HG03442 (cell line): ENCODE results near the gene IGFBP6.
"Not testable (repeated sequence)": the region's sequence is repeated elsewhere in the genome, so short reads cannot be mapped to it uniquely, and the experiment has no call there.

Experiments used
- ATAC-seq: cut with Tn5 transposase; IDR thresholded peaks from one replicate; pipeline ENCODE4 v1.9.1; 2021; ENCODE audit warnings: mild to moderate bottlenecking, moderate library complexity; ENCODE audit not compliant: unreplicated experiment

IGFBP6 gene

DNA sequence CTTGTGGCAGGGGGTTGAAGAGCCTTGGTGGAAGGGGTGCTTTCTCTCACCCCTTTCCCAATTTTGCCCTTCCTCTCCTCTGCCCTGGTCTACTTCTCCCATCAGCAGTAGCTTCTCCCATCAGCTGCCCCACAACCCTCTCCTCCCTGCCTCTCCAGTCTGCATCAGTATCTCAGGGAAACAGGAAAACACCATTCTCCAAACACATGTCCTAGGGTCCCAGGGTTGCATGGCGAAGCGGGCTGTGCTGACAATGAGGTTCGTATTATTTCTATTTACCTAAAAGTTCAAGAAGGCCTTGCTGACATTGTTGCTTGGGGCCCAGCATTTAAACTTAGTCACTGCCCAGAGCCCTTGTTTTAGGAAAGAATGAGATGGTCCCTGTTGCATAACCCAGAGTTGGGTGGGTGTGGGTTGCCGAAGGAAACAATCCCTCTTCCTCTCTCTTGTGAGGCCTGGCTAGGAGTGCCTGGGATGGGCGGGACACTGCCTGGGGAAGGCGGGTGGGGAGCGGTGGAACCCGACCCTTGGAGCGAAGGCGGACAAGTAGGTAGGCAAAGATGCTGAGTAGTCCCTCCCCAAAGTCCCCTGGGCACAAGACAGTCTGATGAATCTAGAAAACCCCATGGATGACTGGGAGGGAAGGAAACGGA lies 1.3 kb upstream of the IGFBP6 start:
- no peak for ATAC-seq

DNA sequence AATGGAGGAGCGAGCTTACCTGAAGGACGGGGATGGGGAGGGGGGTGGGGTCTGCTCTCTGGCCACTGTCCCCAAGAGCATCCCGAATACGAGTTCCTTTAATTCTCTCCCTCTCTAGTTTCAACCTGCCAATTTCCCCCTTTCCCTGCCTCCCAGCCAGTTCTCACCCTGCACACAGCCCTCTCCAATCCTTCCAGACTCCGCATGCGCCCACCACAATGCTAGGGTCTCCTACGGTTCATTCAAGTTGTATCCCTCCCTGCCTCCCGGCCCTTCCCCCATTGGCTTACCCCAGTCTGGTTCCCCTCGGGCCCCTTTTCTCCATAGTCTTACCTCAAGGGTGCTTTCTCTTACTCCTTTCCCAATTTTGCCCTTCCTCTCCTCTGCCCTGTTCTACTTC lies 708 bp upstream of the IGFBP6 start:
- no peak for ATAC-seq

DNA sequence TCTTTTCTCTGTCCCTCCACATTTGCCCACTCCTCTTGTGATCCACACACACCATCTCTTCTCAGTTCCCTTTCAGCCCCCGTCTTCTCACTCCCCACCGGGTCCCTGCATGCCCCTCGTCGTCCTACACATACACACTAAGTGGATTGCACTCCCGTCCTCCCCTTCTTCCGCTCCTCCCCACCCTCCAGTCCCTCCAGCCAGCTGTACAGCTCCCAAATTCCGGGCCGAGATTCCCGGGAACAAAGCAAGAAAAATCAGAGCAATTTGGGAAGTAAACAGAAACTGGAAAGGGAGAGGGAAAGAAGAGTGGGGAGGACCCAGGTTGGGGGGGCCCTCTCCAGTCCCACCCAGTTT lies 282 bp upstream of the IGFBP6 start:
- no peak for ATAC-seq

DNA sequence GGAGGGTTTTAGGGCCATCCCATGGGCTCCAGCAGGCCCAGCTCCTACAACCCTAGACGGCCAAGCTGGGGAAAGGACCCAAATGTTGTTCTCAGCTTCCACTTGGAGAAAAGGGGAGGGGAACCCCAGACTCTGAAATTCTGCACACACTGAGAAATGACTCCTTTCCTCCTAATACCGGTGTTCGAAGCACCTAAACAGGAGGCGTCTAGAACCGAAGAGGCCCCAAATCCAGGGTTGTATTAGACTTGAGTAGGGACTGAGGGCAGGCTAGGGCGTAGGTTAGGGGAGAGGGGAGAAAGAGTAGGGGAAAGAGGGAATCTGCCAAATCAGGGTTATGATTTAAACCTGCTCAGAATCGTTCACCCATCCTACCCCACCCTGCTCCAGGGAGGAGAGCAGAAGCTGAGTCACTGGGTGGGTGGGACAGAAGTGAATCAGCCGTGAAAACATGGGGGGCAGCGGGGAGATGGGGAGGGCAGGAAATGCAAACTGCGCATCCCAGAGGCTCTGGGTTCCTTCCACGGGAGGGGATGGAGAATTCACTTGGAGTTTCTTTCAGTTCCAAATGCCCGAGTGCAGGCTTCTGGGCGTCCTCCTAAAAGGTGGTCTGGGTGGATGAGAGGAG lies 1.0 kb downstream of the IGFBP6 start:
- ATAC-seq, result no peak

DNA sequence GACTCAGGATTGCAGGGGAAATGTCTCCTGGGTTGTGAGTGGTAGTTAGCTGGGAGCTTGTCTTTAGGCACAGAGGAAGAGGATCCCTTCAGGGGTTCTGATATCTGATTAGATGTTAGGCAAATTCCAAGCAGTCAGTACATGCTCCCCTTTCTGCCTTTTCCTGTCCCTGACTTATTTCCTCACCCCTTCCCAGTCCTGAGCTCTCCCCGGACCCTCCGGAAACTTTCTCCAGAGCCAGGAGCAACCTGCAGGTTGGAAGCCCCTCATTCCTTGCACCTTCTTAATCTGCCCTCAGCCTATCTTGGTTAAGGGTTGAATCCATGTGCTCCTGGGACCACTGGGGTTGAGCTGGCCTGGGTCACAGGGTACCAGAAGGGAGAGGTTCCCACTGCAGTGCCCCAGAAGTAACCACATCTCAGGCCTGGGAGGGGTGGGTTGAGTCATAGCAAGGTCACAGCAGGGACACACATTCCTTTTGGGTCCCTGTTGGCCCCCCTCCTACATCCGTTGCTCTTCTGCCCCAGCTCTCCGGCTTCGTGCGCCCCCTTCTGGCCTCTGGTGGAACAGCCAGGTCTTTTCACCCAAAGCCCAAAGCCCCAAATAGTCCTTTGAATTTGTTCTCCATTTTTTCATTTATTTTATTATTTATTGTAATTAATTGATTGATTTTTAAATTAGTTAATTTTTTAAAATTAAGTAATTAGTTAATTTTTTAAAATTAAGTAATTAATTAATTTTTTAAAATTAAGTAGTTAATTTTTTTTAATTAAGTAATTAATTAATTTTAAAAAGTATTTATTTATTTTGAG lies 1.8 kb downstream of the IGFBP6 start:
- no peak for ATAC-seq

DNA sequence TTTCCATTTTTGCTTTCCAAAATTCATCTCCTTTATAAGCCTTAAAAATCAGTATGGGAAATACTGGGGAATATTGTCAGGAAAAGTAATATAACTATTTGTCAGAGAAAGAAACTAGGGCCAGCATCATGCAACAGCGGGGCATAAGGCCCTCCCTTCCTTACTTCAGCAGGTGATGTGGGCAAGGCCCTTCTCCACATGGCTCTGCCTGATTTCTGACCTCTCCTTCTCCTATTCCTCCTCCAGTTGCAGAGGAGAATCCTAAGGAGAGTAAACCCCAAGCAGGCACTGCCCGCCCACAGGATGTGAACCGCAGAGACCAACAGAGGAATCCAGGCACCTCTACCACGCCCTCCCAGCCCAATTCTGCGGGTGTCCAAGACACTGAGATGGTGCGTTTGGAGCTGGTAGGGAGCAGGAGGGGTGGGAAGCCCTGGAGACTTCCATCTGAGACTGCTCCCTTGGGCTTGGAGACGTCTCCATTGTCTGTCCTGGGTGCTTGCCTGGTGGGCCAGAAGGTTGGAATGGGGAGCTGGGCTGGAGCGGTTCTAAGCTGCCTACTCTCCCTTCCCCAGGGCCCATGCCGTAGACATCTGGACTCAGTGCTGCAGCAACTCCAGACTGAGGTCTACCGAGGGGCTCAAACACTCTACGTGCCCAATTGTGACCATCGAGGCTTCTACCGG lies 3.1 kb downstream of the IGFBP6 start:
- no peak for ATAC-seq

DNA sequence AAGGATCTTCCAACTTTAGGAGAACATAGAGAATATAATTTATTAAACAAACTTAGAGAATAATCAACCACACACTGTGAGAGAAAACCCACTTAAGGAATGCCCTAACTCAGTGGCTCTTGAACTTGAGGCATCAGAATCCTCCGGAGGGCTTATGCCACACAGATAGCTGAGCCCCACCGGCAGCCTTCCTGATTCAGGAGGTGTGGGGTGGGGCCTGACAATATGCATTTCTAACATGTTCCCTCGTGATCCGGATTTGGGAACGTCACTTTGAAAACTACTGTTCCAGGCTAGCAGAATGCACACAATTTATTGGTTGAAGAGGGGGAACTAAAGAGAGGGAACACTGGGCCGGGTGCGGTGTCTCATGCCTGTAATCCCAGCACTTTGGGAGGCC lies 3.8 kb downstream of the IGFBP6 start:
- no peak for ATAC-seq

DNA sequence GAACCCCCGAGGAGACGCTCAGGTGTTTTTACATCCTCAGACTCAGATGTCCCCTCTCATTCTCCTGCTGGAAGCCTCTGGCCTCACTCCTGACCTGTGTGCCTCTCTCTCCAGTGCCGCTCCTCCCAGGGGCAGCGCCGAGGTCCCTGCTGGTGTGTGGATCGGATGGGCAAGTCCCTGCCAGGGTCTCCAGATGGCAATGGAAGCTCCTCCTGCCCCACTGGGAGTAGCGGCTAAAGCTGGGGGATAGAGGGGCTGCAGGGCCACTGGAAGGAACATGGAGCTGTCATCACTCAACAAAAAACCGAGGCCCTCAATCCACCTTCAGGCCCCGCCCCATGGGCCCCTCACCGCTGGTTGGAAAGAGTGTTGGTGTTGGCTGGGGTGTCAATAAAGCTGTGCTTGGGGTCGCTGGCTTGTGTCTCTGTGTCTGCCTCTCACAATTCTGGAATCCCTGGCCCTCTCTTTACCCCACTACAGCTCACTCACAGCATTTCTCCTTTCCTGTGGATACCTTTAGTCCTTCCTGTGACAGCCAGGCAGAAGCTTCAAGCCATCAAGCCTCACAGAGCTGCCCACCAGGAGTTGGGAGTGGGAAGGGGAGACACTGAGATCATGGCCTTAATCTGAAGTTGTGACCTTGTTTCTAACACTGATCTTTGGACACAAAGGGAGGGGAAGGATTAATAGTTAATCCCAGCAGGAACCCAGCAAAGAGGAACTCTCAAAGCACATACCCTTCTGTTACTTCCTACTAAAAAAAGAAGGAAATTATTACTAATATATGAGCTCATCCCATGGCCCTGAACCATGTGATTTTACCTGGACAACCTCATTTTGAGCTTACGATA lies 4.7 kb downstream of the IGFBP6 start:
- ATAC-seq, result no peak

DNA sequence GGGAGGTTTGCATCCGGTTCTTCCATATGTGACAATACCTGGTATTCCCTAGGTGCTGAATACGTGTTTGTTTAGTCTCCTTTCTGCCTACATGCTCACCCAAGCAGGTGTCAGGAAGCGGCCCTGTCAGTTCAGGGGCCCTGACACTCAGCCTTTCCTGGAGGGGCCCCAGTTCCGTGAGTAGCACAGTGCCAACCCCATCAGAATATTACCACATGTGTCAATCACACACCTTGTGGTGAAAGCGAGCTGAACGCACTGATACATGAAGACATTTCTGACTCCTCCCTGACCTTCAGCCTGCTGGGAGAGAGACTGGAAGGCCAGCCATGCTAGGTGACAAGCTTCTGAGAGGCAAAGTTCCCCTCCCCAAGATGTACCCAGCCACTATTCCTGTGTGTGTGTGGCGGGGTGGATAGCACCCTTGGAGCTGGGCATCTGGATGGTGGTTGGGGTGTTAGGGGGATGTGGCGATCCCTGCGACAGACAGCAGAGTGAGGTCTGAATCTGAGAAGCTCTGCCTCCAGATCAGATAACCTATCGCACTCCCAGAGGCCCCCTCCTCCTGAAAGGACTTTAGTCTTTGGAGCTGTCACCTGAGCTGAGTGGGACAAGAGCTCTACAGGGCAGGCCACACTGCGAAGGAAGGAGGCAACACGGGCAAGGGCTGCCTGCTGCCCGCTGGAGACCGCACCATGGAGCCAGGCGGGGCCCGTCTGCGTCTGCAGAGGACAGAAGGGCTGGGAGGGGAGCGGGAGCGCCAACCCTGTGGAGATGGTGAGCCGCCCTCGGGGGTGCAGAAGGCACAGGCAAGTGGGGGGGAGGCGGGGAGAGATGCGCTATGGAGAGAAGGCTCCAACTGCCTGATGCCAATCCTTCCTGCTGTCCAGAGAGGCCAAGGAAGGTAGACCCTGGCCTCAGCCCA lies 5.7 kb downstream of the IGFBP6 start, which contains the start of gene SOAT2:
TSS of gene SOAT2 (plus strand) at position 604 of the 925 bp plus-strand sequence. CDS start at position 696, 92 bp downstream.
- ATAC-seq, result no peak

DNA sequence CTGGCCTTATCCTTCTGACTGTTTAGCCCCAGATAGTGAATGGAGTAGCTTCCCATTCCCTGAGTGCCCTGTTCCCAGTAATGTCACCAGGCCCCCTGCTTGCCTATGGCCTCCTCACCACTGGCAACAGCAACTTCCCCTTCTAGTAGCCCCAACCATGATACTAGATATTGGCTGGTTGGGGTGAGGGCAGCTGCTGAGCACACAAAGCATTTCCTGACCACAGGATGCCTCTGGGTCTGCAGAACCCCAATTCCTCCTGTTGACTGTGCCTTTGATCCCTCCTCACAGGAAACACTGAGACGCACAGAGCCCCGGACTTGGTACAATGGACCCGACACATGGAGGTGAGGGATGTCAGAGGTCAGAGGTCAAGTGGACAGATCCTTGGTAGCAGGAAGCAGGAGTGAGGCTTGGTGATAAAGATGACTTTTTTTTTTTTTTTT lies 6.4 kb downstream of the IGFBP6 start:
- ATAC-seq, result no peak

DNA sequence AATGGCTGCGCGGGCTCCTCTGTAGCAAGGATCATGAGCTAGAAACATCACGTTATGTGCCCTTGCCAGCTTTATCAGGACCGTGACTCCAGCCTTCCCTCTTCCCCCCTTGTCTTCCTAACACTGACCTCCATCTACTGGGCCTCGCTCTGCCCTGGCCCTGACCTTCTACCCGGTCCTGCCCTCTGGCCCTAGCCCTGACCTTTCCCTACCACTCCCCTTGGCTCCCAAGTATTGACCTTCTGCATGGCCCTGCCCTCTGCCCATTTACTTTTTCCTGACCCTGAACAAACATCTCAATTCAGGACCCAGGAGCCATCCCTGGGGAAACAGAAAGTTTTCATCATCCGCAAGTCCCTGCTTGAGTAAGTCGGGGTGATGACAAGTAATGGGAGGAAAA lies 7.8 kb downstream of the IGFBP6 start:
- ATAC-seq, result no peak

DNA sequence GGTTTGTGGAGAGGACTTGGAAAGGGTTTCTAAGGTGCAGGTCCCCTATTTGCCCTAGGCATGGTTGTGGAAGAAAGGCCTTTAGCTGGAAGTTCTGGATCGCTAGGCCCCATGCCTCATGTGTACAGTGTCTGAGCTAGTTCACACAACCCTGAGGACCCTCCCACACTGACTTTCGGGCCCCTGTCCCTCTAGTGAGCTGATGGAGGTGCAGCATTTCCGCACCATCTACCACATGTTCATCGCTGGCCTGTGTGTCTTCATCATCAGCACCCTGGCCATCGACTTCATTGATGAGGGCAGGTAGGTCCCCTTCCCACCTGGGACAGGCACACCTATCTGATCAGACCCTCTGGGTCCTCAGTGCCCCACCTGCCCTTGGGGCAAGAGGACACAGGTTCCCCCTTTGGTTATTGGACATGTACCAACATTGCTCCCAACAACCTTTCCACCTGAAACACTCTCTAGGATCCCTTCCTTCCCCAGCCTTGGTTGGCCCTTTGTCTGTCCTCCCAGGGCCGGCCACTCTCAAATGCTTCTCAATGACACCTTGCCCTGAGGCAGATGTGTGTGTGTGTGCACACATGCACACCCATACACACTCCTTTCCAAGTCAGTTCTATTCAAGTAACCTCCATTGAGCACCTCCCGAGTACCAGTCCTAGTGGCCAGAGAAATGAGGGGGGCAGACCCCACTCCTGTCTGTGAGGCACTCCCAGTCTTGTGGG lies 8.4 kb downstream of the IGFBP6 start:
- no peak for ATAC-seq

DNA sequence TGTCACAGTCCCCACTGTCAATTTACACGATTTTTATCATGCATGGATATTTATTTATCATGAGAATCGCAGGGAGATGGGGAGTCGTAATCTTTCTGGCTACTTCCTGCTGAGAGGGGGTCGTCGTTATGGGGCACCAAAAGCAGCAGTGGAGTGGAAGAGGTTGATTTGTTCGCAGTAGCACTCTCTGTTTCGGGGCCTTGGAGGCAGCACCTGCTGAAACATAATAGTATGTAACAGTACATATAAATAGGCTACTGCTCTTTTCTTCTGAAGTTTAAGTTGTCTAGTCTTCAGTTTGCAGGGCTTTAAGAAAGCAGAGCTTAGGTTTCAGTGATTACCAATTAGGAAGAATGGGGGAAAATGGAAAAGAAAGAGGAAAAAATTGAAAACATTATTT lies 9.7 kb downstream of the IGFBP6 start:
- no peak for ATAC-seq

DNA sequence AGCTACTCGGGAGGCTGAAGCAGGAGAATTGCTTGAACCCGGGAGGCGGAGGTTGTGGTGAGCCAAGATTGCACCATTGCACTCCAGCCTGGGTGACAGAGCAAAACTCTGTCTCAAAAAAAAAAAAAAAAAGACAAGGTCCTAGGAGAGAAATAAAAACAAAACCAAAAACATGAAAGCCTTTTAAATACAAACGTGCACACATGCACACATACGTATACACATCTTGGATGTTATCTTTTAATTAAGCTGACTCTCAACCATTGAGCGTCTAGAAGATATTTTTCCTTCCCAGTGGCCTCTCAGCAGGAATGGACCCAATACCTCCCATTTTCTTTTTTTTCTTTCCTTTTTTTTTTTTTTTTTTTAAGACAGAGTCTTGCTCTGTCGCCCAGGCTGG lies 15.0 kb downstream of the IGFBP6 start:
- not testable (repeated sequence) for ATAC-seq

DNA sequence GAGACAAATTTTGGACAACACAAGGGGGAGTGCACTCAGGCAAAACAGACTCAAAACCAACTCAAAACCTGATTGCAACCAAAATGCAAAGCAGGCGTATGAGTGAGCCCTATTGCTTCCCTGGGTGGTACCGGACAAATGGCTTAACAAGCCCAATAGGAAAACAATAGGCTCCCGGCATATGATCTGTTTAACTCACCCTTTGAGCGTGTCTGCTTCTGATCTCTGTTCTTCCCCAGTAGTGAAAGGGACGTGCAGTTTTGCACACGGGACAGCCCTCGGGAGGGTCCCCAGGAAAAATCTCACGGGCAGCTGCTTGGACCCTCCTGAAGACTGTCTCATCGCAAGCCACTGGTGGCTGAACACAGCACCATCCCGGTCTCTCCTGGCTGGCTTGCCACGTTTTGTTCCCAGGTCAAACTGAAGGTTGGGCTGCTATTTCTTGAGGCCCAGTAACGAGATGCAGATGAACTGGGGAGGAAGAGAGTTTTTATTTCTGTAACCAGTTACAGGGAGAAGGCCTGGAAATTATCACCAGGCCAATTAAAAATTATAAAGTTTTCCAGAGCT lies 15.8 kb downstream of the IGFBP6 start:
- no peak for ATAC-seq

DNA sequence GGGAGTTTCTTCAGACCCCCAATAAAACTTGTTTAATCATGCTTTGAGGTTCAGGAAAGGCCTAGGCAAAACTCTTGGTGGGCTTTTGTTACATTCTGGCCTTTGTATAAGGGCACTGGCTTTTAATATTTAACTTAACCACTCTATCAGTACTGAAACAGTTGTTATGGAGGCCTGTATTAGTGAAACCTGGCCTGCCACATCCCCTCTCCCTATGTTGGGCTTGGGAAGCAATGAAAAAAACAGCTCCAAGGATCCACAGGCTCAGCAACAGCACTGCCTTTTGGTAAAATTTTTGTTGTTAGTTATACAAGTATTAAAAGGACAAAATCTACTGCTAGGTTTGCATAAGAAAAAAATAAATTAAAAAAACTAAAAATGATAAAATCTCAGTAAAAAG lies 16.5 kb downstream of the IGFBP6 start:
- no peak for ATAC-seq

DNA sequence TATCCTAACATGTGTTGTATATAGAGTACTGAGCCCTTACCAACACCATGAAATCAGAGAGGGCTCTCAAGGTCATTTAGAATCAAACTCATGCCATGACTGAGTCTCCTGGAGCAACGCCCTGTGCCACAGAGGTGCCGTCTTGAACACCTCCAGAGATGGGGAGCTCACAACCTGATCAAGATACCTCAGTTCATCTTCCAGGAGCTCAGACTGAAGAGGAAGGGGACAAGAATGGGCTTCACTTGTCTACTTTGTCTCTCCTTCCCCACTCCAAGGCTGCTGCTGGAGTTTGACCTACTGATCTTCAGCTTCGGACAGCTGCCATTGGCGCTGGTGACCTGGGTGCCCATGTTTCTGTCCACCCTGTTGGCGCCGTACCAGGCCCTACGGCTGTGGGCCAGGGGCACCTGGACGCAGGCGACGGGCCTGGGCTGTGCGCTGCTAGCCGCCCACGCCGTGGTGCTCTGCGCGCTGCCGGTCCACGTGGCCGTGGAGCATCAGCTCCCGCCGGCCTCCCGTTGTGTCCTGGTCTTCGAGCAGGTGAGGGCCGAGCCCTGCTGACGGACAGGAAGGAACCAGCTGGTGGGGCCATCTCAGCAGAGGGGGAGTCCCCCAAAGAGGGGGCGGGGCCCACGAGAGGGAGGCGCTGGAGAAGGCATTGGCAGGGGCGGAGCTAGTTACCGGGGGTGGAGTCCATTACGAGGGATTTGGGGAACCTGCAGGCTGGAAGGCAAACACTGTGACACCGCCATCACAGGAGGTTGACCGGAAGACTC lies 17.8 kb downstream of the IGFBP6 start:
- no peak for ATAC-seq
